Epithelial cell of proximal tubule (primary cell): ENCODE results near the gene NECAP2. TPM values are rescaled to one million over a fixed set of nuclear protein-coding genes. Genes with fewer than 3 reads are reported as not detected.

Experiments
- DNase-seq: peaks from one replicate; pipeline ENCODE4 v3.0.0-alpha.2; 2011; ENCODE audit warnings: low read depth
- H3K4me3 ChIP-seq: 2 replicates; pipeline ENCODE4 v1.5.1; 2011; ENCODE audit warnings: low read depth, mild to moderate bottlenecking, low read length
- CTCF ChIP-seq: conservative IDR thresholded peaks from 2 replicates; pipeline ENCODE4 v1.5.1; 2012; ENCODE audit warnings: low read depth, mild to moderate bottlenecking, low read length
- total RNA-seq: library from RNA; depleted of rRNA; stranded (reverse); fragments of >200 nt; gene quantifications from 2 replicates; pipeline ENCODE4 v1.2.3, GENCODE V29; 2015

Gene NECAP2
- total RNA-seq, 1 donor from 2014 or later = 131 TPM

- peak overlapping the region; percentile 83 for H3K4me3 ChIP-seq
- no peak for DNase-seq
- TF ChIP-seq CTCF = no peak
Measured at GRCh38 chr1:16440131-16440469, 424 bp upstream of the NECAP2 start.

- peak overlapping the region; percentile 83 for H3K4me3 ChIP-seq
- no peak for DNase-seq
- TF ChIP-seq CTCF = no peak
Measured at GRCh38 chr1:16441282-16441665, 750 bp downstream of the NECAP2 start.

GRCh38 chr1:16442265-16442664 is 1.7 kb downstream of the NECAP2 start:
- DNase-seq = no peak
- TF ChIP-seq CTCF = no peak
- no peak overlapping the region for H3K4me3 ChIP-seq

GRCh38 chr1:16442941-16443340 is 2.4 kb downstream of the NECAP2 start:
- no peak overlapping the region for H3K4me3 ChIP-seq
- no peak for DNase-seq
- TF ChIP-seq CTCF = no peak

GRCh38 chr1:16443975-16444770 is 3.6 kb downstream of the NECAP2 start:
- no peak for DNase-seq
- no peak for TF ChIP-seq CTCF
- no peak overlapping the region for H3K4me3 ChIP-seq

- no peak for DNase-seq
- no peak for TF ChIP-seq CTCF
Measured at GRCh38 chr1:16445052-16445451, 4.5 kb downstream of the NECAP2 start.

GRCh38 chr1:16446116-16446515 is 5.6 kb downstream of the NECAP2 start:
- no peak for DNase-seq
- no peak overlapping the region for H3K4me3 ChIP-seq
- no peak for TF ChIP-seq CTCF

More at GRCh38 chr1:16445052-16445451, 4.5 kb downstream of the NECAP2 start:
- no peak overlapping the region for H3K4me3 ChIP-seq
